Liver (tissue), 3 donors: Measurements from ENCODE around the gene STAT5A.

Experiments used
- ATF3 ChIP-seq: IDR thresholded peaks from 2 replicates; pipeline ENCODE4 v1.6.1; 2016; ENCODE audit warnings: antibody characterized with exemption
- EGR1 ChIP-seq, 2 donors: IDR thresholded peaks; 2 replicates each; pipeline ENCODE4 v1.6.1; 2016 to 2018; ENCODE audit warnings: antibody characterized with exemption in 2 of 2, low read depth in 2 of 2
- GABPA ChIP-seq, 2 donors: IDR thresholded peaks in 1 of 2; conservative IDR thresholded peaks in 1 of 2; 2 replicates each; pipeline ENCODE4 v1.6.1; 2016; ENCODE audit warnings: antibody characterized with exemption in 2 of 2, mild to moderate bottlenecking in 1 of 2, moderate library complexity in 1 of 2
- JUND ChIP-seq, 2 donors: IDR thresholded peaks; 2 replicates each; pipeline ENCODE4 v1.6.1; 2016; ENCODE audit warnings: antibody characterized with exemption in 2 of 2
- NR2F2 ChIP-seq: IDR thresholded peaks from 2 replicates; pipeline ENCODE4 v1.6.1; 2016; ENCODE audit warnings: antibody characterized with exemption
- RAD21 ChIP-seq, 2 donors: IDR thresholded peaks; 2 replicates each; pipeline ENCODE4 v1.6.1; 2016; ENCODE audit warnings: antibody characterized with exemption in 2 of 2, mild to moderate bottlenecking in 2 of 2
- SP1 ChIP-seq: IDR thresholded peaks from 2 replicates; pipeline ENCODE4 v1.6.1; 2018; ENCODE audit warnings: antibody characterized with exemption, mild to moderate bottlenecking
- TAF1 ChIP-seq: conservative IDR thresholded peaks from 2 replicates; pipeline ENCODE4 v1.6.1; 2016; ENCODE audit warnings: antibody characterized with exemption, mild to moderate bottlenecking
- YY1 ChIP-seq: IDR thresholded peaks from 2 replicates; pipeline ENCODE4 v1.6.1; 2016; ENCODE audit warnings: antibody characterized with exemption, mild to moderate bottlenecking
- ZBTB33 ChIP-seq: IDR thresholded peaks from 2 replicates; pipeline ENCODE4 v1.6.1; 2016; ENCODE audit warnings: antibody characterized with exemption
- TF ChIP-seq, protein P1 (sequence below): fragments of 150-350 bp; IDR thresholded peaks from 2 replicates; pipeline ENCODE4 v1.5.1; 2017; ENCODE audit warnings: improper control_type of control experiment, low read depth, low read length; ENCODE audit not compliant: missing input control
- TF ChIP-seq, protein P2 (sequence below): IDR thresholded peaks from 2 replicates; pipeline ENCODE4 v1.6.1; 2016; ENCODE audit warnings: antibody characterized with exemption
- TF ChIP-seq, protein P3 (sequence below): IDR thresholded peaks from 2 replicates; pipeline ENCODE4 v1.6.1; 2016; ENCODE audit warnings: antibody characterized with exemption, mild to moderate bottlenecking
- donor health status: healthy.
- donor health status: healthy.

- TF ChIP-seq, protein P1, sequence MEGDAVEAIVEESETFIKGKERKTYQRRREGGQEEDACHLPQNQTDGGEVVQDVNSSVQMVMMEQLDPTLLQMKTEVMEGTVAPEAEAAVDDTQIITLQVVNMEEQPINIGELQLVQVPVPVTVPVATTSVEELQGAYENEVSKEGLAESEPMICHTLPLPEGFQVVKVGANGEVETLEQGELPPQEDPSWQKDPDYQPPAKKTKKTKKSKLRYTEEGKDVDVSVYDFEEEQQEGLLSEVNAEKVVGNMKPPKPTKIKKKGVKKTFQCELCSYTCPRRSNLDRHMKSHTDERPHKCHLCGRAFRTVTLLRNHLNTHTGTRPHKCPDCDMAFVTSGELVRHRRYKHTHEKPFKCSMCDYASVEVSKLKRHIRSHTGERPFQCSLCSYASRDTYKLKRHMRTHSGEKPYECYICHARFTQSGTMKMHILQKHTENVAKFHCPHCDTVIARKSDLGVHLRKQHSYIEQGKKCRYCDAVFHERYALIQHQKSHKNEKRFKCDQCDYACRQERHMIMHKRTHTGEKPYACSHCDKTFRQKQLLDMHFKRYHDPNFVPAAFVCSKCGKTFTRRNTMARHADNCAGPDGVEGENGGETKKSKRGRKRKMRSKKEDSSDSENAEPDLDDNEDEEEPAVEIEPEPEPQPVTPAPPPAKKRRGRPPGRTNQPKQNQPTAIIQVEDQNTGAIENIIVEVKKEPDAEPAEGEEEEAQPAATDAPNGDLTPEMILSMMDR = no peak
- TF ChIP-seq ZBTB33 (no peak), RAD21 (IDR thresholded peaks at IDR 0.05) (no peak), NR2F2 (no peak), TAF1 (no peak), YY1 (no peak), GABPA (IDR thresholded peaks at IDR 0.05 in 1 of 2, conservative IDR thresholded peaks at IDR 0.05 in 1 of 2) (no peak), EGR1 (IDR thresholded peaks at IDR 0.05; ENCODE audit: low read depth in 2 of 2) (no peak), SP1 (no peak), JUND (IDR thresholded peaks at IDR 0.05) (no peak), ATF3 (no peak)
- TF ChIP-seq, protein P2, sequence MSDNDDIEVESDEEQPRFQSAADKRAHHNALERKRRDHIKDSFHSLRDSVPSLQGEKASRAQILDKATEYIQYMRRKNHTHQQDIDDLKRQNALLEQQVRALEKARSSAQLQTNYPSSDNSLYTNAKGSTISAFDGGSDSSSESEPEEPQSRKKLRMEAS = no peak
- TF ChIP-seq, protein P3, sequence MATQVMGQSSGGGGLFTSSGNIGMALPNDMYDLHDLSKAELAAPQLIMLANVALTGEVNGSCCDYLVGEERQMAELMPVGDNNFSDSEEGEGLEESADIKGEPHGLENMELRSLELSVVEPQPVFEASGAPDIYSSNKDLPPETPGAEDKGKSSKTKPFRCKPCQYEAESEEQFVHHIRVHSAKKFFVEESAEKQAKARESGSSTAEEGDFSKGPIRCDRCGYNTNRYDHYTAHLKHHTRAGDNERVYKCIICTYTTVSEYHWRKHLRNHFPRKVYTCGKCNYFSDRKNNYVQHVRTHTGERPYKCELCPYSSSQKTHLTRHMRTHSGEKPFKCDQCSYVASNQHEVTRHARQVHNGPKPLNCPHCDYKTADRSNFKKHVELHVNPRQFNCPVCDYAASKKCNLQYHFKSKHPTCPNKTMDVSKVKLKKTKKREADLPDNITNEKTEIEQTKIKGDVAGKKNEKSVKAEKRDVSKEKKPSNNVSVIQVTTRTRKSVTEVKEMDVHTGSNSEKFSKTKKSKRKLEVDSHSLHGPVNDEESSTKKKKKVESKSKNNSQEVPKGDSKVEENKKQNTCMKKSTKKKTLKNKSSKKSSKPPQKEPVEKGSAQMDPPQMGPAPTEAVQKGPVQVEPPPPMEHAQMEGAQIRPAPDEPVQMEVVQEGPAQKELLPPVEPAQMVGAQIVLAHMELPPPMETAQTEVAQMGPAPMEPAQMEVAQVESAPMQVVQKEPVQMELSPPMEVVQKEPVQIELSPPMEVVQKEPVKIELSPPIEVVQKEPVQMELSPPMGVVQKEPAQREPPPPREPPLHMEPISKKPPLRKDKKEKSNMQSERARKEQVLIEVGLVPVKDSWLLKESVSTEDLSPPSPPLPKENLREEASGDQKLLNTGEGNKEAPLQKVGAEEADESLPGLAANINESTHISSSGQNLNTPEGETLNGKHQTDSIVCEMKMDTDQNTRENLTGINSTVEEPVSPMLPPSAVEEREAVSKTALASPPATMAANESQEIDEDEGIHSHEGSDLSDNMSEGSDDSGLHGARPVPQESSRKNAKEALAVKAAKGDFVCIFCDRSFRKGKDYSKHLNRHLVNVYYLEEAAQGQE = no peak
Observed at GRCh38 chr17:42274253-42274542, 14.1 kb upstream of the STAT5A start.
